ENCODE results near the gene RAB37. TPM values are rescaled to one million over a fixed set of nuclear protein-coding genes. Genes with fewer than 3 reads are reported as not detected.

The RAB37 gene
- total RNA-seq, 1 donor from 2014 or later, result not detected

DNA sequence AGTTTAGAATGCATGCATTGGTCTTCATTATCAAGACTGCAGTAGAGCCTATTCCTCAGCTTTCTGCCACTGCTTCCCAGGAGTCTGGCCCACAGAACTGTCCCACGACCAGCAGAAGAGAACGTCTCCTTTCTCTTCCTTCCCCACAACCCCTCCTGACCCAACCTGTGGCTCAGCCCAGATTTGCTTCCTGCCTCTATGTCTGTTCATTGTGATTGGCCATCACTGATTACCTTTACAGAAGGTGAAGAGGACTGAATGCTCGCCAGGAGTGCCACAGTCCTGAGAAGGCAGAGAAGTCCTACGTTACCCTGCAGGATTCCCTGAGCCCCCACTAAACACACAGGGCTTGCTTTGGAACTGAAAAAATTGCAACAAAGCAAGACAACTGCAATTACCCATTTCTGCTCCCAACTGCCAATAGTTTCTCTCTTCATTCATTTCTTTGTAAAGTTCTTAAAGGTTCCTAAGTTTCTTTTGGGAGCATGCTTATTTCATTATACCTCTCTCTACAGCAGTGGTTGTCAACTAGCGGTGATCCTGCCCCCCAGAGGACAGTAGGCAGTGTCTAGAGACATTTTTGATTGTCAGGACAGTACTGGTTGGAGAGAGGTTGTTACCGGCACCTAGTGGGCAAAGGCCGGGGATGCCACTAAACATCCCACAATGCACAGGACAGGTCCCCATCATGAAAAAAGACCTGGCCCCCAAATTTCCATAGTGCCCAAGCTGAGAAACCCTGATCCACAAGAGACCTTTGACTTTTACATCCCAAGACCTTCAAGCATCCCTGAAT is 43.6 kb downstream of the RAB37 start:
- H3K4me3 ChIP-seq (ENCODE audit: low read depth, low read length), result no peak overlapping the region
- peak; percentile 77 for TF ChIP-seq CTCF (conservative IDR thresholded peaks at IDR 0.05; ENCODE audit: low read depth, low read length)
- no peak for DNase-seq (ENCODE audit: low read depth)

DNA sequence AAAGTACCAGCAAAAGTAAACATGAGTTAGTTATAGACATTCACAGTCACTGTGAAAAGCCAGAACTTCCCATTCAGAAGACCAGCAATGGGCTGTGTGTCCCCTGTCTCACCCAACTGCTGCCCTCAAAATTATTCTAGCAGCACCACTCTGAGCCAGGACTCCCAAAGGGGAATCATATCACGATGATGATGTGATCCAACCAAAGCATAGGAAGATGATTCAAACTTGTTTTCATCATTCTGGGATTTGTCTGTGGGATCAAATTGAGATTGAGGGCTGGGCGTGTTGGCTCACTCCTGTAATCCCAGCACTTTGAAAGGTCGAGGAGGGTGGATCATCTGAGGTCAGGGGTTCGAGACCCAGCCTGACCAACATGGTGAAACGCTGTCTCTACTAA is 45.5 kb downstream of the RAB37 start:
- no peak for TF ChIP-seq CTCF (conservative IDR thresholded peaks at IDR 0.05; ENCODE audit: low read depth, low read length)
- no peak for DNase-seq (ENCODE audit: low read depth)
- no peak overlapping the region for H3K4me3 ChIP-seq (ENCODE audit: low read depth, low read length)

DNA sequence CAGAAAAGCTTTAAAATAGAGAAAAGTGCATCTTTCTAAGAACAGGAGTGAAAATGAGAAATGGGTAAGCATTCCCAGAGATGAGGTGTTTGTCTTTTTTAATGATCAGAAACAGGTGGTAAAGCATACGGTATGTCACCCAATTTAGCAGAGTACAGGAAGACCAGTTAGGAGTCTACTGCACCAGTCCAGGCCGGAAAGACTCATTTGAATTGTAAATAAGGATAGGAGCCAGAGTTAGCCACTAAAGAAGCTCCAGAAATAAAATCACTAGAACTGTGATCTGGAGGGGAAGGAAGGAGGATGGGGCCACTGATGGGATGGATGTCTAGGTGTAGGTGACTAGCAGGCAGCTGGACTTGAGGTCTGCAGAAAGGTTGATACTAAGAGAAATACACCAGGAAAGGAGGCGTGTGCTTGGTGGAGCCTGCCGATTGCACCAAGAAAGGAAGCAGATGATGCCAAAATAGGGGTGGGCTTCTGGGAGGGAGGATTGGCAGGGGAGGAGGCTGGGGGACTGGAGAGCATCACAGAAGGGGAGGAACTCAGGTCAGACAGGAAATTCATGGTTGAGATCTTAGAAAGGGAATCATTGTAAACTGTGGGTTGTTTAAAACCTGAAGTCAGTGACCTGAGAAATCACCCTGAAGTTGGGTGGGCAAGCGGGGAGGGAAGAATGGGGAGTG is 47.2 kb downstream of the RAB37 start:
- H3K4me3 ChIP-seq (ENCODE audit: low read depth, low read length), result no peak overlapping the region
- DNase-seq (ENCODE audit: low read depth), result no peak
- TF ChIP-seq CTCF (conservative IDR thresholded peaks at IDR 0.05; ENCODE audit: low read depth, low read length), result no peak

DNA sequence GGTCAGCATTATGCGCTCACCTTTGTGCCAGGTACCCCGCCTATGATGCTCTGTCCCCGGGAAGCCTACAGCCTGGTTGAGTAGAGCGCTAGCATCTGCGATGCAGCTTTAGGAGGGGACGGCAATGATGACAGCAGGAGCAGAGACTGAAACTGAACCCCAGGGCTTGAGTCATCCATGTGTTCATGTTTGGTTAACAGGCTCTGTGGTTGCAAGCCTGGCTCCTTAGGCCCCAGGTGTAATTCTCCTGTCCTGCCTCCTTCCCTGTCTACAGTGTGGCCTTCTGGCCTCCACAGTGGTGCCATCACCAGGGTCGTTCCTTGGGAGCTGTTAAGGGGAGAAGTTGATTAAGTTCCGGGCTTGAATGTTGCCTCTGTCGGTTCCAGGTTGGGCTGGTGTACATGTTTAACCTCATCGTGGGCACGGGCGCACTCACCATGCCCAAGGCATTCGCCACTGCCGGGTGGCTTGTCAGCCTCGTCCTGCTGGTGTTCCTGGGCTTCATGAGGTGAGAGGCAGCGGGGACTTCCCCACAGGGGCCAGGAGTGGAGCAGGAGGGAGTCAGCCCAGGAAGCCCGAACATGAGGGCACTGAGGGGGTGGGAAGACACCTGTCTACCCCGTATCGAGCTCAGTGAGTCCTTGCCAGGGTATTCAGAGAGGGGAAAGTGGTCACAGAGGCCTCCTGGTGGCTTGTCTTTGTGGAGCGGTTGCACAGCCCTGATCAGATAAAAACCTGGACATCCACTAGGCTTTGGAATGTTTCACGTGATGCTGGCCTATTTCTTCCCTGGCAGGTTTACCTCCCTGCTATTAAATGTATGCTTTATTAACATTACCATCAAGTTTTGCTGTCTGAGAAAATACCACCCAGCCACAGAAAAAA is 48.3 kb downstream of the RAB37 start:
- no peak for DNase-seq (ENCODE audit: low read depth)
- no peak overlapping the region for H3K4me3 ChIP-seq (ENCODE audit: low read depth, low read length)
- peak; percentile 21 for TF ChIP-seq CTCF (conservative IDR thresholded peaks at IDR 0.05; ENCODE audit: low read depth, low read length)

- no peak overlapping the region for H3K4me3 ChIP-seq (ENCODE audit: low read depth, low read length)
- TF ChIP-seq CTCF (conservative IDR thresholded peaks at IDR 0.05; ENCODE audit: low read depth, low read length), result no peak
- DNase-seq (ENCODE audit: low read depth), result no peak
Measured at GRCh38 chr17:74785981-74786360, 48.9 kb downstream of the RAB37 start.

GRCh38 chr17:74786431-74787055 is 49.5 kb downstream of the RAB37 start:
- H3K4me3 ChIP-seq (ENCODE audit: low read depth, low read length), result no peak overlapping the region
- TF ChIP-seq CTCF (conservative IDR thresholded peaks at IDR 0.05; ENCODE audit: low read depth, low read length), result no peak
- DNase-seq (ENCODE audit: low read depth), result no peak
